Sigmoid colon (tissue), 7 donors: Measurements from ENCODE around the gene RASEF. TPM values are rescaled to one million over a fixed set of nuclear protein-coding genes. Genes with fewer than 3 reads are reported as not detected.

Source experiments
- DNase-seq: peaks from one replicate; pipeline ENCODE4 v3.0.0-alpha.2; 2019
- H3K27ac ChIP-seq, 4 donors: fragments of 200-600 bp; sonication (generic); one replicate each; pipeline ENCODE4 v1.5.1; 2016 to 2019; ENCODE audit warnings: mild to moderate bottlenecking in 1 of 4
- H3K27me3 ChIP-seq, 3 donors: fragments of 200-600 bp; sonication (generic); one replicate each; pipeline ENCODE4 v1.5.1; 2019; ENCODE audit warnings: mild to moderate bottlenecking in 1 of 3
- H3K36me3 ChIP-seq, 4 donors: fragments of 200-600 bp; sonication (generic); one replicate each; pipeline ENCODE4 v1.5.1; 2016 to 2019
- H3K4me1 ChIP-seq, 4 donors: fragments of 200-600 bp; sonication (generic); one replicate each; pipeline ENCODE4 v1.5.1; 2017 to 2019
- H3K4me3 ChIP-seq, 4 donors: fragments of 200-600 bp; sonication (generic); one replicate each; pipeline ENCODE4 v1.5.1; 2017 to 2019; ENCODE audit warnings: mild to moderate bottlenecking in 2 of 4, moderate library complexity in 1 of 4
- H3K9me3 ChIP-seq, 4 donors: fragments of 200-600 bp in 3 of 4; sonication (generic) in 3 of 4; one replicate each; pipeline versions ENCODE4 v1.5.1 to v1.6.1; 2013 to 2019
- EP300 ChIP-seq, 4 donors: sonication (generic); formaldehyde crosslinking; IDR thresholded peaks; one replicate each; pipeline ENCODE4 v1.6.1; 2017; ENCODE audit warnings: antibody characterized with exemption in 4 of 4
- POLR2A ChIP-seq, 2 donors: fragments of 450-650 bp; IDR thresholded peaks; one replicate each; pipeline ENCODE4 v1.6.1; 2016; ENCODE audit warnings: antibody characterized with exemption in 2 of 2, mild to moderate bottlenecking in 2 of 2, moderate library complexity in 2 of 2
- POLR2AphosphoS5 ChIP-seq, 4 donors: sonication (generic); formaldehyde crosslinking; IDR thresholded peaks; one replicate each; pipeline ENCODE4 v1.6.1; 2017; ENCODE audit warnings: antibody characterized with exemption in 4 of 4
- WGBS, 2 donors: extraction: QIAGEN DNeasy Blood & Tissue Kit; methylation state at CpG; one replicate each; pipeline ENCODE4 v1.1.7; 2013; 5-methylcytosine and 5-hydroxymethylcytosine counted together
- intact Hi-C: fragments of 100-400 bp; cut with DNase I; formaldehyde crosslinking; loops from one replicate; pipeline ENCODE4 v1.15.1; 2023
- polyA plus RNA-seq, 3 donors: library from polyadenylated mRNA; stranded (reverse); fragments of 200-250 nt; gene quantifications; one replicate each; pipeline ENCODE4 v1.2.3, GENCODE V29; 2013
- total RNA-seq, 4 donors: library from RNA; depleted of rRNA; stranded (reverse); fragments of >200 nt; gene quantifications; one replicate each; pipeline ENCODE4 v1.1.0, GENCODE V29; 2016
- TF ChIP-seq, protein P1 (sequence below), 4 experiments: fragments of 450-650 bp in 3 of 4; fragments of 200-600 bp in 1 of 4; IDR thresholded peaks; one replicate each; pipeline ENCODE4 v1.5.1; 2016 to 2019; ENCODE audit warnings: antibody characterized with exemption in 4 of 4, mild to moderate bottlenecking in 3 of 4, moderate library complexity in 2 of 4
- donor health status: healthy with polysubstance abuse.
- donor health status: Bipolar disorder and iron deficiency.
- donor health status: healthy.

The RASEF gene
- total and polyA plus RNA-seq, 7 donors = 0.16 to 24.0 (median 1.1) TPM

DNA sequence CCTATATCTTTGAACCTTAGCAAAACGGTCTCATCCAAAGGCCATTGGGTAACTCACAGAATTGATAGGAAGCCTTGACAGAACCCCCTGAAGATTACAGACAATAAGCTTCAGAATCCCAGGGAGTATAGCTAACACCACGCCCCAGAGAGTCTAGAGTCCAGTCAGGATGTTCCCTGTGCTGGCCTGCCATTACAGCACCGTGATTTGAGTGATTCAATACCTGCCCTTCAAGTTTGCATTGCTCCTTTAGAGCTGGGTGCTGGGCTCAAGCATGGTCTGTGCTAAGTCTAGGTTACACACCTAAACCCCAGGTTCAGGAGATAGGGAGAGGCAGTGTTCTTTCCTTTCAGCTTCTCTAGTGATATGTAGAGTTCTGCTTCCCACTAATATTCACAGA lies 90.5 kb downstream of the RASEF start:
- H3K9me3 ChIP-seq = peaks cover 0 to 4% (median 2%) of the 10 kb centered on the region in 4 donors
- no peaks in the 10 kb centered on the region for H3K27me3 ChIP-seq
- H3K36me3 ChIP-seq = no peaks in the 10 kb centered on the region
- H3K27ac ChIP-seq = no peak overlapping the region
- TF ChIP-seq POLR2A (IDR thresholded peaks at IDR 0.05) = no peak
- TF ChIP-seq POLR2AphosphoS5 (IDR thresholded peaks at IDR 0.05) = no peak
- no peak for TF ChIP-seq EP300 (IDR thresholded peaks at IDR 0.05)
- no peaks in the 10 kb centered on the region for H3K4me1 ChIP-seq
- 39 to 71% methylated on average over 3 of the region's 3 CpGs for WGBS, 2 donors
- no peak for DNase-seq
- H3K4me3 ChIP-seq = no peak overlapping the region
- intact Hi-C loops = no loop called here

DNA sequence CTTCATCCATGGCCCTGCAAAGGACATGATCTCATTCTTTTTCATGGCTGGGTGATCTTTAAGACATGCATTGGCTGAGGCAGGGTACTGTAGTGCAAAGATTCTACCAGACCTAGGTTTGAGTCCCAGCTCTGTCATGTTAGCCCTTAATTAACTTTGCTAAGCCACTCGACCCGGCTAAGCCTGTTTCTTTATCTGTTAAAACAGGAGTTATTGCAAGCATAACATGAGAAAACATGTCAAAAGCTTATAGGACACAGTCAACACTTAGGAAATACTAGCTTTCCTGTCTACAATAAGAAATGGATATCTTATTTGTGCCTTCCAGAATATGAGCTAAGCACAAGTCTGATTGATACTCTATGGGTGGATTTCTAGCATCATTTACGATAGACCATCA lies 92.6 kb downstream of the RASEF start:
- Histone ChIP-seq H3K4me1 (no peaks in the 10 kb centered on the region), H3K9me3 (peaks cover 0 to 3% (median 0%) of the 10 kb centered on the region in 4 donors), H3K36me3 (no peaks in the 10 kb centered on the region), H3K4me3 (no peak overlapping the region), H3K27me3 (no peaks in the 10 kb centered on the region), H3K27ac (no peak overlapping the region)
- intact Hi-C loops = no loop called here
- no peak for DNase-seq
- TF ChIP-seq EP300 (IDR thresholded peaks at IDR 0.05) = no peak
- no peak for TF ChIP-seq POLR2A (IDR thresholded peaks at IDR 0.05)
- TF ChIP-seq POLR2AphosphoS5 (IDR thresholded peaks at IDR 0.05) = no peak
- TF ChIP-seq, protein P1, sequence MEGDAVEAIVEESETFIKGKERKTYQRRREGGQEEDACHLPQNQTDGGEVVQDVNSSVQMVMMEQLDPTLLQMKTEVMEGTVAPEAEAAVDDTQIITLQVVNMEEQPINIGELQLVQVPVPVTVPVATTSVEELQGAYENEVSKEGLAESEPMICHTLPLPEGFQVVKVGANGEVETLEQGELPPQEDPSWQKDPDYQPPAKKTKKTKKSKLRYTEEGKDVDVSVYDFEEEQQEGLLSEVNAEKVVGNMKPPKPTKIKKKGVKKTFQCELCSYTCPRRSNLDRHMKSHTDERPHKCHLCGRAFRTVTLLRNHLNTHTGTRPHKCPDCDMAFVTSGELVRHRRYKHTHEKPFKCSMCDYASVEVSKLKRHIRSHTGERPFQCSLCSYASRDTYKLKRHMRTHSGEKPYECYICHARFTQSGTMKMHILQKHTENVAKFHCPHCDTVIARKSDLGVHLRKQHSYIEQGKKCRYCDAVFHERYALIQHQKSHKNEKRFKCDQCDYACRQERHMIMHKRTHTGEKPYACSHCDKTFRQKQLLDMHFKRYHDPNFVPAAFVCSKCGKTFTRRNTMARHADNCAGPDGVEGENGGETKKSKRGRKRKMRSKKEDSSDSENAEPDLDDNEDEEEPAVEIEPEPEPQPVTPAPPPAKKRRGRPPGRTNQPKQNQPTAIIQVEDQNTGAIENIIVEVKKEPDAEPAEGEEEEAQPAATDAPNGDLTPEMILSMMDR (IDR thresholded peaks at IDR 0.05) = no peak
- 88 to 90% methylated on average over 3 of the region's 3 CpGs for WGBS, 2 donors

DNA sequence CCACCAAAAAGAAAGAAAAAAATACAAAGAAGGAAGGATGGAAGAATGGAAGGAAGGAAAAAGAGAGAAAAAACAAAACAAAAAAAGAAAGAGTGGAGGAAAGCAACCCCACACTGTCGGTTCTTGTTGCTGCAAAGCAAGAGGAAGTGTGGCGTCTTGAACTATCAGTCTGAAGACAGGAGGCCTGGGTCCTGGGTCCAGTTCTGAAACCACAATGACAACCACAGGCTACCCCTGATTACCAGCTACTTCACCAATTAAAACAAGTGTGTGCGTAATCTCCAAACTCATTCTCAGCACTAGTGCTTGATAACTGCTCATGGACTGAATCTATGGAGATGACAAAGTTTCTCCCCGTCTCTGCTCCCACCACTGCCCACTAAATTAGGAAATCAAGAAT lies 93.7 kb downstream of the RASEF start:
- TF ChIP-seq, protein P1 (IDR thresholded peaks at IDR 0.05) = no peak
- no peak for TF ChIP-seq EP300 (IDR thresholded peaks at IDR 0.05)
- no peak for TF ChIP-seq POLR2A (IDR thresholded peaks at IDR 0.05)
- WGBS, 2 donors = 76 to 92% methylated on average over 4 of the region's 4 CpGs
- intact Hi-C loops = no loop called here
- DNase-seq = no peak
- Histone ChIP-seq H3K4me1 (no peaks in the 10 kb centered on the region), H3K9me3 (peaks cover 0 to 3% (median 0%) of the 10 kb centered on the region in 4 donors), H3K27ac (no peak overlapping the region), H3K4me3 (no peak overlapping the region), H3K27me3 (no peaks in the 10 kb centered on the region), H3K36me3 (no peaks in the 10 kb centered on the region)

DNA sequence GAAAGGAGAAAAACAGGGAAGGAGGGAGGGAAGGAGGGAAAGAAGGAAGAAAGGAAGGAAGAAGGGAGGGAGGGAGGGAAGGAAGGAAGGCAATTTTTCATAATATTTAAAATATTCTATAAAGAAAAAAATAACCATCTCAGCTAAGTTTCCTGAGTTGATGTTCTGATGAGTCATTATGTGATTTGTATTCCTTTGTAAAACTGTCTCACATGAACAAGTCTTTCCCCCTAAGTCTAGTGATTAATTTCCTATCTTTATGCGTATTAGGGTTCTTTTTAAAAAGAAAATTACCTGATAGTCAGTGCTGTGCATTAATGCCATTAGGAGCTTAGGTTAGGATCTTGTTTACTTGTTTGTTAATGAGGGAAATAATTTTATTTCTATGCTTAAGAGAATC lies 94.1 kb downstream of the RASEF start:
- no peaks in the 10 kb centered on the region for H3K27me3 ChIP-seq
- no peak for TF ChIP-seq EP300 (IDR thresholded peaks at IDR 0.05)
- TF ChIP-seq POLR2A (IDR thresholded peaks at IDR 0.05) = no peak
- no peak for TF ChIP-seq POLR2AphosphoS5 (IDR thresholded peaks at IDR 0.05)
- TF ChIP-seq, protein P1 (IDR thresholded peaks at IDR 0.05) = no peak
- intact Hi-C loops = no loop called here
- H3K4me1 ChIP-seq = no peaks in the 10 kb centered on the region
- peaks cover 0 to 3% (median 0%) of the 10 kb centered on the region in 4 donors for H3K9me3 ChIP-seq
- H3K4me3 ChIP-seq = no peak overlapping the region
- 86 to 89% methylated on average over 1 of the region's 1 CpG for WGBS, 2 donors
- no peak for DNase-seq
- H3K27ac ChIP-seq = no peak overlapping the region
- H3K36me3 ChIP-seq = no peaks in the 10 kb centered on the region

DNA sequence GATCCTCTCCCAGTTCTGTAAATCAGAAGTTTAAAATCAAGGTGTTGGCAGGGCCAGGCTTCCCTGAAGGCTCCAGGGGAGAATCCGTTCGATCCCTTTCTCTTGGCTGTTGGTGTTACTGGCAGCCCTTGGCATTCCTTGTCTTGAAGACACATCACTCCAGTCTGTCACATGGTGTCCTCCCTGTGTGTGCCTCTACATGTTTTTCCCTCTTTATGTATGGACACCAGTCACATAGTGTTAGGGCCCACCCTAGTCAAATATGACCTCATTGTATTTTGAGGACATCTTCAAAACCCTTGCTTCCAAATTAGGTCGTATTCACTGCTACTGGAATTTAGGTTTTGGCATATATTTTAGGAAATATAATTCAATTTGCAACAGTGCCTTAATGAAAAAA lies 94.6 kb downstream of the RASEF start:
- intact Hi-C loops = no loop called here
- WGBS, 2 donors = 87 to 90% methylated on average over 3 of the region's 3 CpGs
- no peak for TF ChIP-seq POLR2AphosphoS5 (IDR thresholded peaks at IDR 0.05)
- TF ChIP-seq, protein P1 (IDR thresholded peaks at IDR 0.05) = no peak
- no peak for TF ChIP-seq EP300 (IDR thresholded peaks at IDR 0.05)
- no peak for TF ChIP-seq POLR2A (IDR thresholded peaks at IDR 0.05)

More for the DNA sequence above, 94.6 kb downstream of the RASEF start:
- H3K36me3 ChIP-seq = no peaks in the 10 kb centered on the region
- H3K27ac ChIP-seq = no peak overlapping the region
- H3K4me1 ChIP-seq = no peaks in the 10 kb centered on the region
- DNase-seq = no peak
- no peaks in the 10 kb centered on the region for H3K27me3 ChIP-seq
- H3K9me3 ChIP-seq = peaks cover 0 to 3% (median 0%) of the 10 kb centered on the region in 4 donors
- H3K4me3 ChIP-seq = no peak overlapping the region
